PC-3 (cell line): ENCODE results near the gene KSR1. TPM values are rescaled to one million over a fixed set of nuclear protein-coding genes. Genes with fewer than 3 reads are reported as not detected.

Experiments used
- ATAC-seq: fragments of 200-7000 bp; cut with Tn5 transposase; 2 replicates; pipeline ENCODE4 v1.9.1; 2020; ENCODE audit warnings: mild to moderate bottlenecking, moderate library complexity
- BruUV-seq: library from RNA; stranded (reverse); fragments of 400-500 nt; replicated peaks from 2 replicates; lab custom pipeline; 2021; lab: Mats Ljungman, UMichigan
- CTCF ChIA-PET: fragments of 300-600 bp; sonication (Branson Sonifier 250); formaldehyde crosslinking; loops from one replicate; lab custom pipeline; 2022; ENCODE audit warnings: antibody characterized with exemption; lab: Charles Lee
- POLR2A ChIA-PET: fragments of 300-600 bp; sonication (Branson Sonifier 250); formaldehyde crosslinking; loops from one replicate; lab custom pipeline; 2022; ENCODE audit warnings: antibody characterized with exemption; ENCODE audit not compliant: unreplicated experiment; lab: Charles Lee
- DNase-seq: peaks from one replicate; pipeline ENCODE4 v3.0.0-alpha.2; 2015
- H2AFZ ChIP-seq: fragments of 300-600 bp; sonication (generic); 2 replicates; pipeline ENCODE4 v1.6.0; 2016; ENCODE audit warnings: antibody characterized with exemption, low read length
- H3F3A ChIP-seq: fragments of 300-600 bp; sonication (generic); one replicate; pipeline ENCODE4 v1.6.0; 2017; ENCODE audit warnings: antibody characterized with exemption, low read length, control low read depth, mild to moderate bottlenecking; ENCODE audit not compliant: unreplicated experiment
- H3K27ac ChIP-seq: fragments of 300-600 bp; sonication (generic); 2 replicates; pipeline ENCODE4 v1.5.1; 2016; ENCODE audit warnings: mild to moderate bottlenecking, low read length
- H3K27me3 ChIP-seq: fragments of 300-600 bp; sonication (generic); 2 replicates; pipeline ENCODE4 v1.6.1; 2016; ENCODE audit warnings: low read length, mixed read lengths
- H3K36me3 ChIP-seq: fragments of 300-600 bp; sonication (generic); 2 replicates; pipeline ENCODE4 v1.6.1; 2016; ENCODE audit warnings: low read depth, mixed run types, low read length, mixed read lengths
- H3K4me1 ChIP-seq: fragments of 300-600 bp; sonication (generic); 2 replicates; pipeline ENCODE4 v1.5.1; 2016; ENCODE audit warnings: low read length; ENCODE audit not compliant: insufficient read depth
- H3K4me2 ChIP-seq: fragments of 300-600 bp; sonication (generic); 2 replicates; pipeline ENCODE4 v1.6.0; 2016; ENCODE audit warnings: low read length
- H3K4me3 ChIP-seq: fragments of 300-600 bp; sonication (generic); 2 replicates; pipeline ENCODE4 v1.5.1; 2016; ENCODE audit warnings: mild to moderate bottlenecking, low read length, mixed read lengths
- H3K79me2 ChIP-seq: fragments of 300-600 bp; sonication (generic); 2 replicates; pipeline ENCODE4 v1.6.1; 2017; ENCODE audit warnings: low read length, mixed read lengths
- H3K9ac ChIP-seq: fragments of 300-600 bp; sonication (generic); 2 replicates; pipeline ENCODE4 v1.6.0; 2016; ENCODE audit warnings: mild to moderate bottlenecking, low read length
- H3K9me2 ChIP-seq: fragments of 300-600 bp; sonication (generic); replicated peaks from 2 replicates; pipeline ENCODE4 v1.6.1; 2016; ENCODE audit warnings: mixed run types, low read length, mixed read lengths
- H3K9me3 ChIP-seq: fragments of 300-600 bp; sonication (generic); 2 replicates; pipeline ENCODE4 v1.6.1; 2016; ENCODE audit warnings: low read length, mixed read lengths
- H4K20me1 ChIP-seq: fragments of 300-600 bp; sonication (generic); 2 replicates; pipeline ENCODE4 v1.6.1; 2016; ENCODE audit warnings: low read length, mixed read lengths
- CTCF ChIP-seq: fragments of 300-600 bp; sonication (generic); conservative IDR thresholded peaks from 2 replicates; pipeline ENCODE4 v1.5.1; 2017; ENCODE audit warnings: antibody characterized with exemption, low read depth, mild to moderate bottlenecking, low read length
- EZH2 ChIP-seq: fragments of 300-600 bp; sonication (generic); IDR thresholded peaks from one replicate; pipeline ENCODE4 v1.6.1; 2017; ENCODE audit warnings: antibody characterized with exemption, mild to moderate bottlenecking, low read length; ENCODE audit not compliant: unreplicated experiment
- EZH2phosphoT487 ChIP-seq: fragments of 300-600 bp; sonication (generic); IDR thresholded peaks from 2 replicates; pipeline ENCODE4 v1.6.1; 2018; ENCODE audit warnings: mild to moderate bottlenecking, antibody characterized with exemption, low read length, borderline replicate concordance
- intact Hi-C: fragments of 100-400 bp; cut with micrococcal nuclease; formaldehyde crosslinking; loops from 2 replicates; pipeline ENCODE4 v1.9.0; 2023
- total RNA-seq: library from RNA; depleted of rRNA; stranded (reverse); fragments of >200 nt; gene quantifications from 2 replicates; pipeline ENCODE4 v1.2.3, GENCODE V29; 2014

KSR1 gene
- total RNA-seq, 1 experiment from 2014 or later: 1.0 TPM

- Histone ChIP-seq H3K79me2 (no peaks in the 10 kb centered on the region), H2AFZ (no peak overlapping the region), H3K27me3 (no peaks in the 10 kb centered on the region), H3K4me1 (no peaks in the 10 kb centered on the region), H3K36me3 (no peaks in the 10 kb centered on the region), H3K9me3 (no peaks in the 10 kb centered on the region), H3F3A (no peaks in the 10 kb centered on the region), H3K4me3 (no peak overlapping the region), H3K9ac (no peak overlapping the region), H3K27ac (no peak overlapping the region), H4K20me1 (no peaks in the 10 kb centered on the region), H3K9me2 (no peaks in the 10 kb centered on the region), H3K4me2 (no peak overlapping the region)
- BruUV-seq: no TSS peak
- CTCF ChIA-PET: no interaction called here
- POLR2A ChIA-PET: no interaction called here
- no peak for ATAC-seq
- TF ChIP-seq EZH2phosphoT487: no peak
- no peak for TF ChIP-seq CTCF
- no peak for TF ChIP-seq EZH2
- intact Hi-C loops: no loop called here
- DNase-seq: no peak
These were observed 162.2 kb downstream of the KSR1 start for GRCh38 chr17:27618417-27618816.

- no peak for DNase-seq
- Histone ChIP-seq H3K4me2 (no peak overlapping the region), H3F3A (no peaks in the 10 kb centered on the region), H3K27me3 (no peaks in the 10 kb centered on the region), H3K36me3 (no peaks in the 10 kb centered on the region), H3K9ac (no peak overlapping the region), H3K4me1 (no peaks in the 10 kb centered on the region), H3K79me2 (no peaks in the 10 kb centered on the region), H2AFZ (no peak overlapping the region), H3K4me3 (no peak overlapping the region), H3K9me2 (no peaks in the 10 kb centered on the region), H4K20me1 (no peaks in the 10 kb centered on the region), H3K27ac (no peak overlapping the region), H3K9me3 (no peaks in the 10 kb centered on the region)
- ATAC-seq: no peak
- TF ChIP-seq CTCF: no peak
- TF ChIP-seq EZH2: no peak
- TF ChIP-seq EZH2phosphoT487: no peak
- ChIA-PET POLR2A (no interaction called here), CTCF (no interaction called here)
- no TSS peak for BruUV-seq
- intact Hi-C loops: no loop called here
These were observed 164.5 kb downstream of the KSR1 start for GRCh38 chr17:27620721-27621120.

GRCh38 chr17:27621536-27621935, 165.3 kb downstream of the KSR1 start:
- DNase-seq (no peak), ATAC-seq (no peak)
- no peak overlapping the region for H3K27ac ChIP-seq
- H3K4me2 ChIP-seq: no peak overlapping the region
- no peaks in the 10 kb centered on the region for H3F3A ChIP-seq
- H3K4me3 ChIP-seq: no peak overlapping the region
- H3K4me1 ChIP-seq: no peaks in the 10 kb centered on the region
- TF ChIP-seq EZH2: no peak
- TF ChIP-seq EZH2phosphoT487: no peak
- TF ChIP-seq CTCF: no peak
- no peak overlapping the region for H2AFZ ChIP-seq
- no peaks in the 10 kb centered on the region for H3K9me2 ChIP-seq
- BruUV-seq: no TSS peak
- H3K27me3 ChIP-seq: no peaks in the 10 kb centered on the region
- H3K9ac ChIP-seq: no peak overlapping the region
- no peaks in the 10 kb centered on the region for H4K20me1 ChIP-seq
- no peaks in the 10 kb centered on the region for H3K36me3 ChIP-seq
- intact Hi-C loops: no loop called here
- POLR2A ChIA-PET: no interaction called here
- no peaks in the 10 kb centered on the region for H3K9me3 ChIP-seq
- no peaks in the 10 kb centered on the region for H3K79me2 ChIP-seq
- CTCF ChIA-PET: no interaction called here
